ENCODE measurements around the gene ANKRD24.
A peak's percentile ranks its signal among the peaks of the same experiment; 100 is the strongest.
"Not testable (repeated sequence)": the region's sequence is repeated elsewhere in the genome, so short reads cannot be mapped to it uniquely, and the experiment has no call there.

ANKRD24 gene

DNA sequence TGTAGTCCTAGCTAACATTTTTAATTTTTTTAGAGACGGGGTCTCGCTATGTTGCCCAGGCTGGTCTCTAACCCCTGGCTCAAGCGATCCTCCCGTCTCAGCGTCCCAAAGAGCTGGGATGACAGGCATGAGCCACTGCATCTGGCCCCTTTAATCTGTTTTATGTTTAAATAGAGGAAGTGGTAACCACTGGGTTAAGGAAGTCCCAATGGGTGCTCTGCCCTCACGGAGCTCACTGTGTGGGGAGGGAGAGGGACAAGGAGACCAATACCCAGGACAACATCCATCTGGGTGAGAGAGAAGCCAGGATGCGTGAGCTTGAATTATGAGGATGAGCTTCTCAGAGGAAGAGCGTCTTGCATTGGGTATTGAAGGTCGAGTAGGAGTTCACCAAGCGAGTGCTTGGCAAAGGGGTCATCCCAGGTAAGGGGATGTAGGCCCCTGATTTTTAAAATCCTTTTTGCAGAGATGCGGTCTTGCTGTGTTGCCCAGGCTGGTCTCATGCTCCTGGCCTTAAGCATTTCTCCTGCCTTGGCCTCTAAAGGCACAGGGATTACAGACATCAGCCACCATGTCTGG, 78.2 kb downstream of the ANKRD24 start:
- Mint-ChIP-seq H3K9me3 (no peaks in the 10 kb centered on the region), H3K4me1 (peaks cover 14% of the 10 kb centered on the region), H3K36me3 (peaks cover 66% of the 10 kb centered on the region), H3K27me3 (no peaks in the 10 kb centered on the region), H3K27ac (no peak overlapping the region), H3K4me3 (no peak overlapping the region)
- ATAC-seq, result no peak

DNA sequence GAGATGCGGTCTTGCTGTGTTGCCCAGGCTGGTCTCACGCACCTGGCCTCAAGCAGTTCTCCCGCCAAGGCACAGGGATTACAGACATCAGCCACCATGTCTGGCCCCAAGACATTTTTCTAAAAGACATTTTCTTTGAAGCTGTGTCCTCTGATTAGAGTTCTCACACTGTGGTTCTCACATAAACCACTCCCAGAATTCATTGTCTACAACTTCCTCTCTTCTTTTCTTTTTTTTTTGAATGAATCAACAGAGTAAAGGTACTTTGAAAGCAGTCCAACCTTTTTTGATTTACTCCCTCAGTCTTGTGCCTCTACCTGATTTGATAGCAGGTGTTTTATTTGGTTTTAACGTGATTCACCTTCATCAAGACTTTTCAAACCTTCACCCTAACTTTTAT, 82.3 kb downstream of the ANKRD24 start:
- Mint-ChIP-seq H3K4me3 (no peak overlapping the region), H3K36me3 (peaks cover 66% of the 10 kb centered on the region), H3K27me3 (no peaks in the 10 kb centered on the region), H3K4me1 (peaks cover 27% of the 10 kb centered on the region), H3K9me3 (no peaks in the 10 kb centered on the region), H3K27ac (peak overlapping the region; percentile 77)
- ATAC-seq, result no peak

DNA sequence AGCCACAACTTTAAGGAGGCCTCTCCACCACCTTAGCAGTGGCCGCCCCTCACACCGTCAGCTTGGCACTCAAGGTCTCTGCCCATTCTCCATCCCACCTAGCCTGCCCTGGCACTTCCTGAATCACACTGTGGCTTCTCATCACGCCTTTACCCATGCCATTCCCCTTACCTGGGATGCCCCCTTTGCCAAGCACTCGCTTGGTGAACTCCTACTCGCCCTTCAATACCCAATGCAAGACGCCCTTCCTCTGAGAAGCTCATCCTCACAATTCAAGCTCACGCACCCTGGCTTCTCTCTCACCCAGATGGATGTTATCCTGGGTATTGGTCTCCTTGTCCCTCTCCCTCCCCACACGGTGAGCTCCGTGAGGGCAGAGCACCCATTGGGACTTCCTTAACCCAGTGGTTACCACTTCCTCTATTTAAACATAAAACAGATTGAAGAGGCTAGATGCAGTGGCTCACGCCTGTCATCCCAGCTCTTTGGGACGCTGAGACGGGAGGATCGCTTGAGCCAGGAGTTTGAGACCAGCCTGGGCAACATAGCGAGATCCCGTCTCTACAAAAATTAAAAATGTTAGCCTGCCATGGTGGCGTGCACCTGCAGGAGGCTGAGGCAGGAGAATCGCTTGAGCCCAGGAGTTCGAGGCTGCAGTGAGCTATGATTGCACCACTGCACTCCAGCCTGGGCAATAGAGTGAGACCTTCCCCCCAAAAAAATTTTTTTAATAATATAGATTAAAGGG, 83.9 kb downstream of the ANKRD24 start:
- Mint-ChIP-seq H3K27ac (no peak overlapping the region), H3K36me3 (peaks cover 61% of the 10 kb centered on the region), H3K4me3 (no peak overlapping the region), H3K27me3 (no peaks in the 10 kb centered on the region), H3K9me3 (no peaks in the 10 kb centered on the region), H3K4me1 (peaks cover 24% of the 10 kb centered on the region)
- no peak for ATAC-seq

DNA sequence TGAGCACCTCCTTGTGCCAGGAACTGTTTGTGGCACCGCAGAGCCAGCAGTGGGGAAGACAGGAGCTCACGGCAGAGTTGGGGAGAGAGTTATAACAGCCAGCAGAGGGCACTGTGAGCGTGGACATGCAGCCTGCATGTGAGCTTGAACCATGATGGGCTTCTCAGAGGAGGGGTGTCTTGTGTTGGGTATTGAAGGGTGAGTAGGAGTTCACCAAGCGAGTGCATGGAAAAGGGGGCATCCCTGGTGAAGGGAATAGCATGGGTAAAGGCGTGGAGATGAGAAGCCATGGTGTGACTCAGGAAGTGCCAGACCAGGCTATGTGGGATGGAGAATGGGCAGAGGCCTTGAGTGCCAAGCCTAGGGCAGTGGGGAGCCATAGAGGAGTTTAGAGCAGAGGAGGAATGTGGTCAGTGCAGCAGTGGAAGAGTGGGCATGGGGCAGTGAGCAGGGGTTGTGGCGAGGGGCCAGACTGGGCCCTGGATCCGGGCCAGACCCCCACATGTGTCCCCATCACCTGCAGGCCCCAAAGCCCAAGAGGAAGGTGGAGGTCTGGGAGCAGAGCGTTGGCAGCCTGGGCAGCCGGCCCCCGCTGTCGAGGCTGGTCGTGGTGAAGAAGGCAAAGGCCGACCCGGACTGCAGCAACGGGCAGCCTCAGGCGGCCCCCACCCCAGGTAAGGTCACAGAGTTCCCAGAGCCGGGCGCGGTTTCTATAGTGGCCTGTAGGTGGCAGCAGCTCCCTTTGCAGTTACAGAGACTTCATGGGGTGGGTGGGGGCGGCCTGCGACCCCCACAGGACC, 84.8 kb downstream of the ANKRD24 start:
- Mint-ChIP-seq H3K4me3 (no peak overlapping the region), H3K27me3 (no peaks in the 10 kb centered on the region), H3K9me3 (no peaks in the 10 kb centered on the region), H3K27ac (peak overlapping the region; percentile 12), H3K36me3 (peaks cover 59% of the 10 kb centered on the region), H3K4me1 (peaks cover 24% of the 10 kb centered on the region)
- peak; percentile 64 for ATAC-seq

DNA sequence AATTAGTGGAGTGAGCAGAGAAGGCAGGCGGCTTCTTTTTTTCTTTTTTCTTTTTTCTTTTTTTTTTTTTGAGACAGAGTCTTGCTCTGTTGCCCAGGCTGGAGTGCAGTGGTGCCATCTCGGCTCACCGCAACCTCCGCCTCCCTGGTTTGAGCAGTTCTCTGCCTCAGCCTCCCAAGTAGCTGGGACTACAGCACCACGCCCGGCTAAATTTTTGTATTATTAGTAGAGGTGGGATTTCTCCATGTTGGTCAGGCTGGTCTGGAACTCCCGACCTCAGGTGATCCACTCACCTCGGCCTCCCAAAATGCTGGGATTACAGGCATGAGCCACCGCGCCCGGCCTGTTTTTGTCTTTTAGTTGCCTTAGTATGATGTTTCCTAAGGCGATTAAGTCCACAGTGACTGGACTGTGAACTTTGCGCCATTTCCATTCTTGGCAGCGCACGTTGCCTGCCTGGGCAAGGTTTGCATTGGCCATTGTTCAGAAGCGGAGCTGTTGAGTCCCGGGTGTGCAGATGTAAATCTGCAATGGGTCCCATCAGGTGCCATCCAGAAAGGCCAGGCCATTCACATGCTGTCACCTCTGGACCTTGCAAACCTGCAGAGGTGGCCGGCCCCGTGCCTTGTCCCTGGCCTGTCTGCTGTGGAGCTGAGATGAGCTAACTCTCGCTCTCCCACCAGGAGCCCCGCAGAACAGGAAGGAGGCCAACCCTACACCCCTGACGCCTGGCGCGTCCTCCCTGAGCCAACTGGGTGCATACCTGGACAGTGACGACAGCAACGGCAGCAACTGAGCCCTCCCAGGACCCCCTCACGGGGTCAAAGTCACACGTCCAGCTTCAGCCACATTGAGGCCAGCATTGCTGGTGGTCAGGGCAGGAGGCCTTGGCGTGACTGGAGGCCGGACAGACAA, 85.7 kb downstream of the ANKRD24 start:
- ATAC-seq, result no peak
- Mint-ChIP-seq H3K27me3 (no peaks in the 10 kb centered on the region), H3K4me1 (peaks cover 24% of the 10 kb centered on the region), H3K27ac (no peak overlapping the region), H3K9me3 (no peaks in the 10 kb centered on the region), H3K4me3 (no peak overlapping the region), H3K36me3 (peaks cover 62% of the 10 kb centered on the region)

DNA sequence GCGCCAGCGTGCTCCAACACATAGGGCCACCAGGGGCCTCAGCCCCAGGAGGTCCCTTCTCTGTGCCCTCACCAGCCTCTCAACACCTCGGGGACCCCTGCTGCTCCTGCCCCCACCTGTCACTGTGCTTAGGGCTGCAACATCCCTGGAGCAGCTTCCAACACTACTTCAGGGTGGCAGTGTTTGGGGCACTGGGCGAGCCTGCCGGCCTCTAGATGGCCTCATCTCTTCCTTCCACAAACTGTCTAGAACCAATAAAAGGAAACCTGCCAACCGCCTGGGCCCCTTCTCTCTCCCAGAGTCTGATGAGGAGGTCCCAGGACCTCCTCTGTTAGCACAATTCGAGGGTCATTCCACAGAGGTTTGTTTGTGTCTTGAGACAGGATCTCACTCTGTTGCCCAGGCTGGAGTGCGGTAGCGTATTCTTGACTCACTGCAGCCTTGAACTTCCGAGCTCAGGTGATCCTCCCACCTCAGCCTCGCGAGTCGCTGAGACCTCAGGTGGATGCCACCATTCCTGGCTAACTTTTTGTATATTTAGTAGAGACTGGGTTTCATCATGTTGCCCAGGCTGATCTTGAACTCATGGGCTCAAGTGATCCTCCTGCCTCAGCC, 86.4 kb downstream of the ANKRD24 start:
- H3K27me3 Mint-ChIP-seq, result no peaks in the 10 kb centered on the region
- no peaks in the 10 kb centered on the region for H3K9me3 Mint-ChIP-seq
- peaks cover 24% of the 10 kb centered on the region for H3K4me1 Mint-ChIP-seq
- H3K4me3 Mint-ChIP-seq, result no peak overlapping the region
- H3K27ac Mint-ChIP-seq, result no peak overlapping the region
- peaks cover 63% of the 10 kb centered on the region for H3K36me3 Mint-ChIP-seq
- no peak for ATAC-seq

DNA sequence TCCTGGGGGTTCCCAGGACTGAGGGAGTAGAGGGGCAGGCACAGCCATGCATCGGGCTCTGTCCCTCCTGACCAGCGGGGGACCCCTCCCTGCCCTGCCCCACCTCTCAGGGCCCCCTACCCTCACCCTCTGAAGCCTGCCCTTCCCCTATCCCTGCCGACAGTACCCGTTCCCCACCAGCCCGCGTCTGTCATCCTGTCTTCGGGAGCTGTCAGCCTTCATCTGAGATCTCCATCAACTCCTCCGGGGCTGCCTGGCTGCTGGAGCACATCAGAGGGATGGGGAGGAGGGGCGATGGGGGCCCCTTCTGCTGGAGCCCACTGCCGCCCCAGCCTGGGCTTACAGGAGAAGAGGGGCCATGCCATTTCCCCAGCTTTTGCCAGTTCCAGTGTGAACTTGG, 90.4 kb downstream of the ANKRD24 start:
- H3K27ac Mint-ChIP-seq, result no peak overlapping the region
- H3K9me3 Mint-ChIP-seq, result no peaks in the 10 kb centered on the region
- ATAC-seq, result no peak
- no peak overlapping the region for H3K4me3 Mint-ChIP-seq
- peaks cover 29% of the 10 kb centered on the region for H3K36me3 Mint-ChIP-seq
- no peaks in the 10 kb centered on the region for H3K4me1 Mint-ChIP-seq
- peaks cover 8% of the 10 kb centered on the region for H3K27me3 Mint-ChIP-seq

DNA sequence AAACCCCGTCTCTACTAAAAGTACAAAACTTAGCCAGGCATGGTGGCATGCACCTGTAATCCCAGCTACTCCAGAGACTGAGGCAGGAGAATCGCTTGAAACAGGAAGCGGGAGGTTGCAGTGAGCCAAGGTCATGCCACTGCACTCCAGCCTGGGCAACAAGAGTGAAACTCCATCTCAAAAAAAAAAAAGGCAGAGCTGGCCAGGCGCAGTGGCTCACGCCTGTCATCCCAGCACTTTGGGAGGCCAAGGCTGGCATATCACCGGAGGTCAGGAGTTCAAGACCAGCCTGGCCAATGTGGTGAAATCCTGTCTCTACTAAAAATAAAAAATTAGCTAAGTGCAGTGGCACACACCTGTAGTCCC, 91.8 kb downstream of the ANKRD24 start:
- not testable (repeated sequence) for H3K4me1 Mint-ChIP-seq, H3K4me3 Mint-ChIP-seq

More for the DNA sequence above, 91.8 kb downstream of the ANKRD24 start:
- Mint-ChIP-seq H3K27me3 (peaks cover 17% of the 10 kb centered on the region), H3K36me3 (peaks cover 18% of the 10 kb centered on the region)
- H3K9me3 Mint-ChIP-seq, H3K27ac Mint-ChIP-seq, ATAC-seq: not testable (repeated sequence)
